DMS79 (cell line): ENCODE data around the gene DBP.
A peak's percentile ranks its signal among the peaks of the same experiment; 100 is the strongest.
"Not testable (repeated sequence)": the region's sequence is repeated elsewhere in the genome, so short reads cannot be mapped to it uniquely, and the experiment has no call there.

Source experiments
- DNase-seq: peaks from one replicate; lab custom pipeline; 2025; lab: John Stamatoyannopoulos, UW

Gene DBP

DNA sequence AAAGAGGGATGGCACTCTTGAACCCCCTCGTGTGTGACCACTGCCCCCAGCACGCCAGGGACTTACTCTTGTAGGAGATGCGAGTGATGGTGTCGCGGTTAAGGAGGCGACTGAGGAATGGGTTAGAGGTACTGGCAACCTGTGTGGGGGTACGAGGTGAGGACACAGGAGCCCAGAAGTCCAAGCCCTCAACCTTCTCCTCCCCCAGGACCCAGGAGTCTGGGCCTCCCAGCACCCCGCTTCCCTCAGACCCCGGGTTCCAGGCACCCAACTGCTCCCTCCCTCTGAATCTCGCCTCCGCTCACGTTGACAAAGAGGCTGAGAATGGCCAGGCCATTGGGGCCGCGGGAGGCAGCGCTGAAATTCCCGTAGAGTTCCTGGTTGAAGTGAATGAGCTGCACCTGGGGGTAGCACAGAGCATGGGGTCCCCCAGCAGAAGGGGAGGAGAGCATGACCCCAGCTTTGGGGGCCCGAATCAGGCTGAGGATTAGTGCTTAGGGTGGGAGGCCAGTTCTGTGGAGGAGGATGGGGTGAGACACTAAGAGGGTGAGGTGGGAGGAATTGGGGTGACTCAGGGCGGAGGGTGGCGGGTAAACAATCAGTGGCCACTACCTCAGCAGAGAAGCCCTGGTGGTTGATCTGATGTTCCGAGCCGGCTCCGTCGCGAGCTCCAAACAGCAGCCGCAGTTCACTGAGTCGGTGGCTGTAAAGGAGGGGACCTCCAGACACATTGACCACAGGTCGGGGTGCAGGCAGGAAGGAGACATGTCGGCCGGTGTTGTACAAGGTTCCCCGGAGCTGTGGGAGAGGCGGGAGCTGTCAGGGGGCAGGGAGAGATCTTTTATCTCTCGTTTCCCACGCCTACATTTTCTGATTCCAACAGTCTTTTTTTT is 2.5 kb upstream of the DBP start:
- no peak for DNase-seq

DNA sequence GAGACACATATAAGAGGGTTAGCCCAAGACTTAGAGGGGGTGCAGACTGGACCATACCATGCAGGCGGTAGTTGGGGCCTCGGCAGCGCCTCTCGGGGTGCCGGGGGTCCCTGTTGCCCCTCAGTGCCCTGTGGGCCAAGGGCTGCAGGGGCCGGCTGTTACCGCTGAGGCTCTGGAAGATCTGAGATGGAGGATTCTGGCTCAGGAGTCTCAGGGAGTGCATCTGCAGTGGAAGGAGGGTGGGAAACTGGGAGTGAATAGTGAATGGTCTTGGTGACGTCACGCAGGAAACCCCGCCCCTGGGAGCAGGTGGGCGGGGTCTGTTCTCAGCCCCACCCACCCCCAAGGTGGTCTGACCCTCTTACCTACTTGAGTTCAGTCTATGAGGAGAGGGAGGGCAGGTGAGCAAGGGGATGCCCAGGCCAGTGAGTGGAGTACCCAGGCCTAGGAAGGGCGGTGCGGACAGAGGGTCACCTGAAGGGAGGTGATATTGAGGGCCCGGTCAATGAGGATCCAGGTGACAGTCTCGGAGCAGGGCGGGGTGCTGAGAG is 1.7 kb upstream of the DBP start:
- DNase-seq, result no peak

- DNase-seq, result peak; percentile 85
These were observed 1.0 kb upstream of the DBP start for GRCh38 chr19:48637948-48638830.

- peak; percentile 99 for DNase-seq
These were observed 319 bp upstream of the DBP start for GRCh38 chr19:48637449-48637947.

GRCh38 chr19:48635966-48636858 is 967 bp downstream of the DBP start:
- DNase-seq, result no peak

DNA sequence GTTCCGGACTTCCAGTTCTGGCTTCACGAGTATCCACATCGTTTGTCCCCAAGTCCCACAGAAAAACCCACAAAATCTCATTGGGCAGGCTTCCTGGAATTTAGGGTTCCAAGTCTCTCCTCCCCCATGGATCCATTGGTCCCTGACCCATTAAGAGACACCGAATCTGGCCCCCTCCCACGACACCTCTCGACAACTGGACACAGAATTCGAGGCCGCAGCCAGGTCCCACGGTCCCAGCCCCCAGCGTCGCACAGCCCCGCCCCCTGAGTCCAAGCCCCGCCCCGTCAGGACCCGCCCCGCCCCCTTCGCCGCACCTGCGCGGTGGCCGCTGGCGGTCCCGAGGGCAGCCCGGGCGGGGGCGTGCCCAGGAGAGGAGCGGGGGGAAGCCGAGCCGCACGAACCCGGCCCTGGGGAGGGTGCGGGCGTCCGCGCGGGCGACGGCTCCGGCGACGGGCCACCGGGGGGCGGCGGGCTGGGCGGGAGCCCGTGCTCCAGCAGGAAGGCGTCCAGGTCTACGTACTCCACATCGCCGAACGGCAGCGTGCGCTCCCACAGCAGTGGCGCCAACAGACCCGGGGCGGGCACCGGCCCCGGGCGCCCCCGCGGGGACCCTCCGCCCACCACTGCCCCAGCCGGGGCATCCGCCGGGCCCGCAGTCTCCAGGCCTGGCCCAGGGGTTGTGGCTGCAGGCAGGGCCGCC is 1.8 kb downstream of the DBP start:
- no peak for DNase-seq

DNA sequence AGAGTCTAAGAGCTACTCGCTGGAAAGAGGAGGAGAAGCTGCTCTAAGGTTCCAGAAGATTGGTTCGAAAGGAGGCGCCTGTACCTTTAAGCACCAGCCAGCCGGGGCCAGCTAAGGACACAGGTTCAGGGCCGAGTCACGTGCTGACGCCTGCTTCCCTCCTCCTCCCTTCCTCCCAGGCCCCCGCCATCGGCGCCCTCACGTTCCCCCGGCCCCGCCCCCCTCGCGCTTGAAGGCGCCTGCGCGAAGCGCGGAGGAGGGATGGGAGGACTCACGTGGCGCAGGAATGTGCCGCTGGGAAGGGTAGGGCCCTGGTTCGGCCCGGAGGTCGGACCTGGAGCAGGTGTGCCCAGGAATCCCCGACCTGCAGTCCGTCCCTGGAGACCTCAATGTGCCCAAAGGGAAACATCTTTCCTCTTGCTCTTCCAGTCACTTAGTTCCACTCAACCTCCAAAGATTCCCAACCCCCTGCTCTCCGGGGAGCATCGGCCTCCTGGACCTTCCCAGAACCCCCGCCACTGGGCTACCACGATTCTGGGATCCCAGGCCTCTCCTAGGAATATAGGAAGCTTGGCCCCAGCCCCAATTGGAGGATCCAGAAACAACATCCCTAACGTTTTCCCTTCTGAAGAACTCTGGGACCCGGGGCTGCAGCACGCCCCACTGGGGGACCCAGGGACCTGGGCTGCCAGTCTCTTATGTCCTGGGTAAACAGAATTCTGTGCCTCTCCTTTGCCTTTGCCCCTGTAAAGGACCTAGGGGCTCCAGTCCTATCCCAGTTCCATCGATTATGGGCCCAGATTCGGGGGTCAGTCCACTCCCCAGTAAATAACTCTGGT is 2.5 kb downstream of the DBP start:
- DNase-seq, result peak; percentile 95

GRCh38 chr19:48634036-48634342 is 3.2 kb downstream of the DBP start:
- no peak for DNase-seq

- DNase-seq, result no peak
These were observed 3.8 kb downstream of the DBP start for GRCh38 chr19:48633148-48634035.

GRCh38 chr19:48632692-48633147 is 4.5 kb downstream of the DBP start:
- no peak for DNase-seq

GRCh38 chr19:48632286-48632685 is 4.9 kb downstream of the DBP start:
- not testable (repeated sequence) for DNase-seq

- no peak for DNase-seq
These were observed 6.0 kb downstream of the DBP start for GRCh38 chr19:48631225-48631624.

DNA sequence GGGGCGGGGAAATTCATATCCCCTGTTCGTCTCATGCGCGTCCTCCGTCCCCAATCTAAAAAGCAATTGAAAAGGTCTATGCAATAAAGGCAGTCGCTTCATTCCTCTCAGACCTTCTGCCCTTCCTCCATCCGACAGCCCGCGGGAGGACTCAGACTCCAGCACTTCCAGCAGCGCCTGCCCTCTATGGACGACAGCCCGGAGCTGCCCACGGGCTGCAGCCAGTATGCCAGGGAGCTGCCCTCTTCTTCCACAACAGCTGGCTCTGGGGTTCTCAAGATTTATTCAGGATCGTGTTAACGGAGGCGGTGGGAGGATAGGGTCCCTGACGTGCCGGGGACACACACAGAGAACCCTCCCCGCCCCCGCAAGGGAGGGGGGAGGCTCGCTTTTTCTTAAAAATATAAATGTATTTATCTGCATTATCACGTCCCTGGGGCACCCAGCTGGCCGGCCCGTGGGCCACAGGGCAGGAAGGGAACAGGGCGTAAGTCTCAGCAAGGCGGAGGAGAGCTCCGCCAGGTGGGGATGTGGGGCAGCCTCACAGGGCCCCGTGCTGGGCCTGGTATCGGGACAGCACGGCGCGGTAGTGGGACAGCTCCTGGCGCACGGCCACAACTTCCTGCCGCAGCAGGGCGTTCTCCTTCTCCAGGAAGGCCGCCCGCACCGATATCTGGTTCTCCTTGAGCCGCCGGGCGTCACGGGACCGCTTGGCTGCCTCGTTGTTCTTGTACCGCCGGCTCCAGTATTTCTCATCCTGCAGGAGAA is 6.7 kb downstream of the DBP start:
- DNase-seq, result no peak

DNA sequence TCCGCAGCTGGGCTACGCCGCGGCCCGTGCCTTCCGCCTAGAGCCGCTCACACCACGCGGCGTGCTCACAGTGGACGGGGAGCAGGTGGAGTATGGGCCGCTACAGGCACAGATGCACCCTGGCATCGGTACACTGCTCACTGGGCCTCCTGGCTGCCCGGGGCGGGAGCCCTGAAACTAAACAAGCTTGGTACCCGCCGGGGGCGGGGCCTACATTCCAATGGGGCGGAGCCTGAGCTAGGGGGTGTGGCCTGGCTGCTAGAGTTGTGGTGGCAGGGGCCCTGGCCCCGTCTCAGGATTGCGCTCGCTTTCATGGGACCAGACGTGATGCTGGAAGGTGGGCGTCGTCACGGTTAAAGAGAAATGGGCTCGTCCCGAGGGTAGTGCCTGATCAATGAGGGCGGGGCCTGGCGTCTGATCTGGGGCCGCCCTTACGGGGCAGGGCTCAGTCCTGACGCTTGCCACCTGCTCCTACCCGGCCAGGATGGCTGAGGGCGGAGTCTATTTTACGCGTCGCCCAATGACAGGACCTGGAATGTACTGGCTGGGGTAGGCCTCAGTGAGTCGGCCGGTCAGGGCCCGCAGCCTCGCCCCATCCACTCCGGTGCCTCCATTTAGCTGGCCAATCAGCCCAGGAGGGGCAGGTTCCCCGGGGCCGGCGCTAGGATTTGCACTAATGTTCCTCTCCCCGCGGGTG is 7.4 kb downstream of the DBP start:
- no peak for DNase-seq

DNA sequence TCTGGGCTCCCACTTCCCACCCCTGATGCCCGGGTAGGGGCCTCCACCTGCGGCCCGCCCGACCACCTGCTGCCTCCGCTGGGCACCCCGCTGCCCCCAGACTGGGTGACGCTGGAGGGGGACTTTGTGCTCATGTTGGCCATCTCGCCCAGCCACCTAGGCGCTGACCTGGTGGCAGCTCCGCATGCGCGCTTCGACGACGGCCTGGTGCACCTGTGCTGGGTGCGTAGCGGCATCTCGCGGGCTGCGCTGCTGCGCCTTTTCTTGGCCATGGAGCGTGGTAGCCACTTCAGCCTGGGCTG is 7.9 kb downstream of the DBP start:
- DNase-seq, result no peak

- DNase-seq, result no peak
These were observed 8.5 kb downstream of the DBP start for GRCh38 chr19:48628486-48629296.

- DNase-seq, result no peak
These were observed 9.3 kb downstream of the DBP start for GRCh38 chr19:48627865-48628314.
